IMR-90 (cell line): ENCODE results near the gene DGKD. TPM values are rescaled to one million over a fixed set of nuclear protein-coding genes. Genes with fewer than 3 reads are reported as not detected.

ENCODE experiments used
- ATAC-seq: fragments of 200-7000 bp; cut with Tn5 transposase; 2 replicates; pipeline ENCODE4 v1.9.1; 2020; ENCODE audit warnings: low read depth, mild to moderate bottlenecking, moderate library complexity
- BruUV-seq: library from RNA; stranded (reverse); fragments of 400-500 nt; replicated peaks from 2 replicates; lab custom pipeline; 2021; lab: Mats Ljungman, UMichigan
- CTCF ChIA-PET: fragments of 300-600 bp; formaldehyde crosslinking; extraction: SDS; loops from one replicate; lab custom pipeline; 2021; ENCODE audit warnings: antibody characterized with exemption; lab: Yijun Ruan, JAX
- POLR2A ChIA-PET: fragments of 300-600 bp; sonication (Branson Sonifier 250); formaldehyde crosslinking; loops from one replicate; lab custom pipeline; 2022; ENCODE audit warnings: antibody characterized with exemption; ENCODE audit not compliant: unreplicated experiment; lab: Charles Lee
- DNase-seq: peaks from one replicate; pipeline ENCODE4 v3.0.0; 2013
- H2AFZ ChIP-seq: replicated peaks from 2 replicates; pipeline ENCODE3; 2013; ENCODE audit warnings: low read length, mild to moderate bottlenecking; ENCODE audit not compliant: poor library complexity
- H2AK5ac ChIP-seq: 2 replicates; pipeline ENCODE4 v1.6.1; 2013; ENCODE audit warnings: low read depth, low read length, inconsistent platforms
- H2AK9ac ChIP-seq: replicated peaks from 2 replicates; pipeline ENCODE3; 2013; ENCODE audit warnings: mild to moderate bottlenecking, low read depth, low read length, moderate library complexity; ENCODE audit not compliant: poor library complexity
- H2BK120ac ChIP-seq: 2 replicates; pipeline ENCODE4 v1.6.1; 2013; ENCODE audit warnings: low read depth, low read length, inconsistent platforms
- H2BK15ac ChIP-seq: 3 replicates; pipeline ENCODE4 v1.6.1; 2013; ENCODE audit warnings: low read depth, low read length, inconsistent platforms
- H2BK20ac ChIP-seq: 2 replicates; pipeline ENCODE4 v1.6.1; 2013; ENCODE audit warnings: low read depth, mild to moderate bottlenecking, inconsistent platforms, low read length, moderate library complexity
- H2BK5ac ChIP-seq: 2 replicates; pipeline ENCODE4 v1.6.1; 2013; ENCODE audit warnings: mild to moderate bottlenecking, low read depth, low read length, inconsistent platforms; ENCODE audit not compliant: poor library complexity, severe bottlenecking
- H3K14ac ChIP-seq: replicated peaks from 2 replicates; pipeline ENCODE4 v1.6.1; 2013; ENCODE audit warnings: low read depth, low read length, inconsistent platforms
- H3K18ac ChIP-seq: 2 replicates; pipeline ENCODE4 v1.6.1; 2013; ENCODE audit warnings: low read depth, low read length, control low read depth
- H3K23ac ChIP-seq: 2 replicates; pipeline ENCODE4 v1.6.1; 2013; ENCODE audit warnings: low read depth, low read length, inconsistent platforms
- H3K27ac ChIP-seq: 2 replicates; pipeline ENCODE4 v1.5.1; 2013; ENCODE audit warnings: mild to moderate bottlenecking, control low read depth, low read length; ENCODE audit not compliant: insufficient read depth
- H3K27me3 ChIP-seq: 2 replicates; pipeline ENCODE4 v1.6.1; 2013; ENCODE audit warnings: low read length; ENCODE audit not compliant: control insufficient read depth, insufficient read depth
- H3K36me3 ChIP-seq: 2 replicates; pipeline ENCODE4 v1.6.1; 2013; ENCODE audit warnings: low read length, mixed read lengths; ENCODE audit not compliant: control insufficient read depth, insufficient read depth
- H3K4ac ChIP-seq: 2 replicates; pipeline ENCODE4 v1.6.1; 2013; ENCODE audit warnings: low read depth, low read length, inconsistent platforms
- H3K4me1 ChIP-seq: 2 replicates; pipeline ENCODE4 v1.6.1; 2013; ENCODE audit warnings: low read length, mixed read lengths; ENCODE audit not compliant: control insufficient read depth, insufficient read depth
- H3K4me2 ChIP-seq: 2 replicates; pipeline ENCODE4 v1.6.1; 2013; ENCODE audit warnings: low read depth, mild to moderate bottlenecking, control low read depth, low read length, moderate library complexity
- H3K4me3 ChIP-seq: 2 replicates; pipeline ENCODE4 v1.5.1; 2013; ENCODE audit warnings: low read depth, mild to moderate bottlenecking, control low read depth, low read length, moderate library complexity; ENCODE audit not compliant: insufficient read depth
- H3K56ac ChIP-seq: 2 replicates; pipeline ENCODE4 v1.6.1; 2013; ENCODE audit warnings: low read length, inconsistent platforms; ENCODE audit not compliant: insufficient read depth; ENCODE audit errors: extremely low read depth
- H3K79me1 ChIP-seq, 2 experiments: 2 replicates each; pipeline ENCODE4 v1.6.1; 2013; ENCODE audit warnings: low read length in 2 of 2, inconsistent platforms in 1 of 2, low read depth in 1 of 2
- H3K9ac ChIP-seq: 2 replicates; pipeline ENCODE4 v1.6.1; 2013; ENCODE audit warnings: low read depth, low read length, control low read depth
- H3K9me1 ChIP-seq: 2 replicates; pipeline ENCODE4 v1.6.1; 2013; ENCODE audit warnings: low read length, inconsistent platforms; ENCODE audit not compliant: insufficient read depth
- H3K9me3 ChIP-seq: 2 replicates; pipeline ENCODE4 v1.6.1; 2013; ENCODE audit warnings: low read length; ENCODE audit not compliant: control insufficient read depth, insufficient read depth
- H4K20me1 ChIP-seq: 2 replicates; pipeline ENCODE4 v1.6.1; 2013; ENCODE audit warnings: low read length, inconsistent platforms; ENCODE audit not compliant: insufficient read depth
- H4K5ac ChIP-seq: 2 replicates; pipeline ENCODE4 v1.6.1; 2013; ENCODE audit warnings: mild to moderate bottlenecking, low read depth, low read length, control low read depth
- H4K8ac ChIP-seq, 2 experiments: 2 replicates each; pipeline ENCODE4 v1.6.1; 2013; ENCODE audit warnings: low read depth in 2 of 2, low read length in 2 of 2, control low read depth in 1 of 2, inconsistent platforms in 1 of 2
- H4K91ac ChIP-seq: 2 replicates; pipeline ENCODE4 v1.6.1; 2013; ENCODE audit warnings: low read depth, low read length, inconsistent platforms; ENCODE audit not compliant: insufficient read depth
- CHD1 ChIP-seq: IDR thresholded peaks from 2 replicates; pipeline ENCODE4 v1.6.1; 2012; ENCODE audit warnings: low read depth, low read length, improper control_type of control experiment
- POLR2A ChIP-seq: IDR thresholded peaks from 2 replicates; pipeline ENCODE4 v1.6.1; 2012; ENCODE audit warnings: mild to moderate bottlenecking, low read depth, low read length
- RCOR1 ChIP-seq: IDR thresholded peaks from 2 replicates; pipeline ENCODE4 v1.6.1; 2012; ENCODE audit warnings: mild to moderate bottlenecking, low read length, improper control_type of control experiment; ENCODE audit not compliant: insufficient replicate concordance
- RFX5 ChIP-seq: IDR thresholded peaks from 2 replicates; pipeline ENCODE4 v1.8.0; 2012; ENCODE audit warnings: low read depth, mild to moderate bottlenecking, low read length, moderate library complexity
- WGBS, 2 experiments: methylation state at CpG; one replicate each; pipeline versions ENCODE4 v1.1.5 to v1.1.7; 2013; ENCODE audit warnings: missing lambda C conversion rate in 2 of 2; ENCODE audit not compliant: insufficient read length in 1 of 2; ENCODE audit errors: extremely low coverage in 2 of 2; 5-methylcytosine and 5-hydroxymethylcytosine counted together
- dilution Hi-C: fragments of 300-500 bp; cut with HindIII; formaldehyde crosslinking; loops from one replicate; pipeline ENCODE4 v1.14.3; 2018; ENCODE audit warnings: low sequenced_read_pairs; ENCODE audit not compliant: unreplicated experiment
- in situ Hi-C: fragments of 300-500 bp; cut with MboI; formaldehyde crosslinking; loops from 3 replicates; pipeline ENCODE4 v1.14.3; 2019; ENCODE audit warnings: low sequenced_read_pairs, inconsistent platforms, mixed read lengths
- intact Hi-C: fragments of 100-400 bp; cut with micrococcal nuclease; formaldehyde crosslinking; loops from 2 replicates; pipeline ENCODE4 v1.10.0; 2022
- polyA plus RNA-seq, 3 experiments: library from polyadenylated mRNA; depleted of rRNA; stranded (reverse); fragments of >200 nt; gene quantifications; 2 replicates each; pipeline ENCODE4 v1.2.3, GENCODE V29; 2012; ENCODE audit warnings: low replicate concordance in 1 of 3
- total RNA-seq: library from RNA; depleted of rRNA; stranded (reverse); fragments of >200 nt; gene quantifications from 2 replicates; pipeline ENCODE4 v1.2.3, GENCODE V29; 2012
- TF ChIP-seq, protein P1 (sequence below): fragments of 150-350 bp; IDR thresholded peaks from 2 replicates; pipeline ENCODE4 v1.6.1; 2016; ENCODE audit warnings: low read depth, mild to moderate bottlenecking, low read length, moderate library complexity, borderline replicate concordance

DGKD gene
- total and polyA plus RNA-seq, 2 of the 4 experiments (the other 2 are of a cell fraction), result 6.5 to 10.1 TPM

DNA sequence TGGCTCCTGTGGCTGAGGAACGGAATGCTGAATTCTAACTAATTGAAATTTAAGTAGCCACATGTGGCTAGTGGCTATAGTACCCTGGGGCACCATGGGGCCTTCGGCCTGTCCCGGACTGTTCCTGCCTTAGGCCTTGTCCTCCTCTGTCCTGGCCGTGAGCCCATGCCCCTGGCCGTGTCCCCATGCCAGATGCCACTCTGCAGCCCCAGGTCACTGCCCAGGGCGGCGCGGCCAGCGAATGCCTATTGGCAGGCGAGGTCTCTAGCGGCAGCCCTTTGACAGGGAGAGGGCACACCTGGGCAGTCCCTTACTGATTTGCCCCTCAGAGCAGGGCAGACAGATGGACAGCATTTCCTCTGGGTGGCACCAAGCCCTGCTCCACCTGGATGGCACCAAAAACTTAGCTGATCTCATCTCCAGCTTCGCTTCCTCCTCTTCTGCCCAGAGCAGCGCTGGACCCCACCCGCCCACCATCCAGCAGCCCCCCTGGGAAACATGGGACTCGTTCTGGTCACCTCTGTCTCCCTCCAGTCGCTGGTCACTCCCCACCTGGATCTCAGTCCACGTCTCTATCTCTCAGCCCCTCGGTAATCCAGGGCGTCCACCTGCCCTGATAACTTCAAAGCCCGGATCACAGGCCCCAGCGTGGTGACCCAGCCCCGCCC, 1.1 kb upstream of the DGKD start:
- DNase-seq, result no peak
- Histone ChIP-seq H3K4me2 (no peak overlapping the region; the same call in 1 of the 2 replicates), H4K8ac (peak overlapping the region; percentile 82 to 99; a peak in 2 of 4 replicates), H3K56ac (no peak overlapping the region), H3K27me3 (peaks cover 9% of the 10 kb centered on the region; the same call in 1 of the 2 replicates), H3K27ac (no peak overlapping the region), H3K4ac (peak overlapping the region; percentile 92; the same call in 1 of the 2 replicates), H4K20me1 (peaks cover 14% of the 10 kb centered on the region; the same call in 1 of the 2 replicates), H3K9me3 (no peaks in the 10 kb centered on the region), H2BK15ac (no peak overlapping the region), H3K14ac (no peak overlapping the region), H2AK5ac (0 out of 2 replicates have a peak overlapping the region, but pooled peaks have one; percentile 31), H3K9ac (no peak overlapping the region), H3K4me1 (peaks cover 8% of the 10 kb centered on the region), H4K5ac (no peak overlapping the region), H2BK5ac (no peak overlapping the region), H2AK9ac (peak overlapping the region; percentile 91), H2AFZ (peak overlapping the region; percentile 96), H3K23ac (no peak overlapping the region), H3K9me1 (peaks cover 10% of the 10 kb centered on the region), H3K79me1 (peaks cover 16 to 28% of the 10 kb centered on the region in 2 experiments), H4K91ac (0 out of 2 replicates have a peak overlapping the region, but pooled peaks have one; percentile 96), H3K36me3 (no peaks in the 10 kb centered on the region), H3K18ac (no peak overlapping the region; the same call in 1 of the 2 replicates), H2BK120ac (0 out of 2 replicates have a peak overlapping the region, but pooled peaks have one; percentile 85), H2BK20ac (0 out of 2 replicates have a peak overlapping the region, but pooled peaks have one; percentile 30), H3K4me3 (no peak overlapping the region)
- intact Hi-C loops, result no loop called here
- no peak for ATAC-seq
- POLR2A ChIA-PET, result no interaction called here
- WGBS, 2 experiments, result 84% methylated on average over 15 of the region's 22 CpGs; no CpG with 5 or more reads in 1 of the 2 experiments
- in situ Hi-C loops, result loop anchor here (5.0 kb wide), 1 partner anchor 94 kb away; no protein-coding TSS in a partner anchor
- TF ChIP-seq RCOR1, result no peak
- TF ChIP-seq POLR2A, result no peak
- TF ChIP-seq, protein P1, sequence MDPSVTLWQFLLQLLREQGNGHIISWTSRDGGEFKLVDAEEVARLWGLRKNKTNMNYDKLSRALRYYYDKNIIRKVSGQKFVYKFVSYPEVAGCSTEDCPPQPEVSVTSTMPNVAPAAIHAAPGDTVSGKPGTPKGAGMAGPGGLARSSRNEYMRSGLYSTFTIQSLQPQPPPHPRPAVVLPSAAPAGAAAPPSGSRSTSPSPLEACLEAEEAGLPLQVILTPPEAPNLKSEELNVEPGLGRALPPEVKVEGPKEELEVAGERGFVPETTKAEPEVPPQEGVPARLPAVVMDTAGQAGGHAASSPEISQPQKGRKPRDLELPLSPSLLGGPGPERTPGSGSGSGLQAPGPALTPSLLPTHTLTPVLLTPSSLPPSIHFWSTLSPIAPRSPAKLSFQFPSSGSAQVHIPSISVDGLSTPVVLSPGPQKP, result no peak
- TF ChIP-seq CHD1, result no peak
- no peak for TF ChIP-seq RFX5
- BruUV-seq, result no TSS peak
- CTCF ChIA-PET, result no interaction called here
- dilution Hi-C loops, result no loop called here
